CD4-positive, alpha-beta T cell treated with Interleukin-12 subunit alpha and Interleukin-12 subunit beta, for 1 hour (primary cell): ENCODE results near the gene PTEN.
"Not testable (repeated sequence)": the region's sequence is repeated elsewhere in the genome, so short reads cannot be mapped to it uniquely, and the experiment has no call there.

Experiments used
- DNase-seq: peaks from one replicate; pipeline ENCODE4 v3.0.0-alpha.2; 2020

The PTEN gene

DNA sequence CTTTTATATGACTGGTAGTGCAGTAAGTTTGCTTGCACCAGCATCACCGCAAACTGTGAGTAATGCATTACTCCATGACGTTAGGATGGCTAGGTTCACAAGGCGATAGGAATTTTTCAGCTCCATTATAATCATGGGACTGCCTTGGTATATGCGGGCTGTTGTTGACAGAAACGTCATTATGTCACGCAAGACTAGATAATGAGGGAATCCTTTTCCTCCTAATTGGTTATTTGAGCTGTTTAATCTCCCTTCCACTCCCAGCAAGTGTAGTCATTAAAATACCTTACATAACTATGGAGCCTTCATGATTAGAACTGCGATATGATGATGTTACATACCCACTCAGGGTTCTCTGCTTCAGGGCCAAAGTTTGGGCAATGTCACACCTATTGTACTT lies 17.4 kb upstream of the PTEN start:
- DNase-seq, result no peak

GRCh38 chr10:87846711-87847110 lies 16.7 kb upstream of the PTEN start:
- DNase-seq, result not testable (repeated sequence)

DNA sequence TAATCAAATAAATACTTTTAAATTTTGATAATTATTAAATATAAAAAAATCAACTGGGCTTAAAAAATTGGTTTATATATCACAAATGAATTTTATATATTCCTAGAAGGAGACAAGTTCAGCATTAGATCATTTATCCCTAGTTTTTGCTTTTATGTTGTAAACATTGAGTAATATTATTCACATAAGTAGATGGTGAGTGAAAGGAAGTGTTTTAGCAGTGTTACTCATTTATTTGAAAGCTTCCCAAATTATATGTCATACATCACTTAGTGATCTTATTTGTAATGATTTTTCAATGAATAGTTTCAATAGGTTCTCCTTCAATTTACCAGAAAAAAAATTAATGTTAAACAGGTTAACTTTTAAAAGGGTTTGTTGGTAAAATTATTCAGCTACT lies 15.9 kb upstream of the PTEN start:
- no peak for DNase-seq

DNA sequence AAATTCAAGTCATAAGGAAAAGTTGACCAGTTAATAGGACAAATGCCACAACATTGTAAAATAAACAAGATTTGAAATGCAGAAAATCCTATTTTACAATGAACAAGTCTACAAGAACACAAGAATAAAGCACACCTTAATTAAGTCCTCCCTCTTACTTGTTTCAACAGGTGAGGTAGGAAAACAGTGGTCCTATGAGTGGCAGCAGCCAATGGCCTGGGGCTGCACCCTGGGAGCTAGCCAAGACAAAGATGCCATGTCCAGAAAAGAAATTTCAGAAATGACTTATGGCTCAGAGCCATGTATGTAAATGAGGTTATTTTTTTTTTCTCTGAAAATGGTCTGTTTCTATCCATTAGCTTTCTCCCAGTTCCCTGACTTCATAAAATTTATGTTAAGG lies 14.4 kb upstream of the PTEN start:
- no peak for DNase-seq

DNA sequence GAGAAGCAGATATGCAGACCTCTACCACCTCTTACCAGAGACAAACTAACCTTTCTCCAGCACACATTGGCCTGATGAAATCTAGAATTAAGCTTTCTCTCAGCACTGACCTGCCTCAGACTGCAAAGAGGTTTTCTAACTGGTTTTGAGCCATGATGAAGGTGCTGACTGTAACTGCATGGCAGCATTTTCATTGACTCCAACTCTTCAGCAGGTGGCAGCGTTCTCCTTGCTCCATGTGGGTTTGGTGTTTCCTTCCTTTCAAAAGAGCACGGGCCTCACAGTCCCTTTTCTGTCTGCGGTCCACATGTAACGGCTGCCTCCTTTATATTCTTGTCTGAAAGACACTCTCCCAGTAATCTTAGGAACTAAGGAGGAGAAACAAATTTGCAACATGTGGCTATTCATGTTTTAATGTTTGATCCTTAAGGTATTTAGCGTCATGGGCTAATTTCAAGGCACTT lies 12.7 kb upstream of the PTEN start:
- DNase-seq, result peak; percentile 57

GRCh38 chr10:87852089-87852488 lies 11.3 kb upstream of the PTEN start:
- no peak for DNase-seq

DNA sequence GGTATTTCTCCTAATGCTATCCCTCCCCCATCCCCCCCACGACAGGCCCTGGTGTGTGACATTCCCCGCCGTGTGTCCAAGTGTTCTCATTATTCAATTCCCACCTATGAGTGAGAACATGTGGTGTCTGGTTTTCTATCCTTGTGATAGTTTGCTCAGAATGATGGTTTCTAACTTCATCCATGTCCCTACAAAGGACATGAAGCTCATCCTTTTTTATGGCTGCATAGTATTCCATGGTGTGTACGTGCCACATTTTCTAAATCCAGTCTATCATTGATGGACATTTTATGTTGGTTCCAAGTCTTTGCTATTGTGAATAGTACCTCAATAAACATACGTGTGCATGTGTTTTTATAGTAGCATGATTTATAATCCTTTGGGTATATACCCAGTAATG lies 8.2 kb upstream of the PTEN start:
- not testable (repeated sequence) for DNase-seq

- DNase-seq, result not testable (repeated sequence)
These were observed 7.8 kb upstream of the PTEN start for GRCh38 chr10:87855665-87856064.

- peak; percentile 71 for DNase-seq
These were observed 3.1 kb upstream of the PTEN start for GRCh38 chr10:87860156-87860795.

DNA sequence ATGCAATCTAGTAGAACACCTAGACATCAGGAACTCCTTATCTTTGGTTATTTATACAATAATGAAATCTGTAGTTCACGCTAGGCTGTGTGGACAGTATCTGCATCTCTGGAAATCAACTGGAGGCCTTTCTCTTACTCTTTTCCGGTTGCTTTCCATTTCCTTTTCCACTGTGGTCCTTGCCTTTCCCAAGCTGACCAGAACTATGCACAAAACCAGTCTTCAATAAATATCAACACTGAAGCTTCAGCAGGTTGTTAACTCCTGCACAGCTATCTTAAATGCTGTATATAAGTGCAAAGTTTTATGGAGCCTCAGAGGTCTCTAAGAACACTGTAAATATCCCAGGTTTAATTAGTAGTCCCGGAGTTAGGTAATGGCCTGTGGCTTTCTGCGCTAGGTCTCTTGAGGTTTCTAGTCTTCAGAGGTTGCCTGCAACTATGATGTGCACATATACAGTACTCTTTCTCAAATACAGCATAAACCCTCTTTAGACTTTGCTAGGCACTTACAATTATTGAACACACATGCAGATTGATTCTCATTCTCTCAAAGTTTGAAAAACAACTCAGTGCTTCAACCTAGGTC lies 2.5 kb upstream of the PTEN start:
- DNase-seq, result no peak

DNA sequence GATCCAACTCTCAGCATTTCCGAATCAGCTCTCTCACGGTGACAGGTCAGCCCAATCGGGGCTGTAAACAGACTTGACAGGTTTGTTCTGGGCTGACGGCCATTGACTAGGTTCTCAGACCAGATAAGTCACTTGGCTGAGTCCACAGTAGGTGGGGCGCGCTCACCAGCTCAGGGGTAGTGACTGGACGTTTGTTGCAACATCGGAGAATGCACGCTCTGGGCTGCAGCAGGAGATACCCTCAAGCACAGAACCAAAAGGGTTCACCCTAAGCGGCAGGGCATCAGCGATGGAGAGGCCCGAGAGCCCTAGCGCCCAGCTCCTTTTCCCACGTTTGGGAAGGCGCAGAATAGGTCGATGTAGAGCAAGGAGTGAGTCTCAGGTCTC lies 1.9 kb upstream of the PTEN start:
- peak; percentile 15 for DNase-seq

DNA sequence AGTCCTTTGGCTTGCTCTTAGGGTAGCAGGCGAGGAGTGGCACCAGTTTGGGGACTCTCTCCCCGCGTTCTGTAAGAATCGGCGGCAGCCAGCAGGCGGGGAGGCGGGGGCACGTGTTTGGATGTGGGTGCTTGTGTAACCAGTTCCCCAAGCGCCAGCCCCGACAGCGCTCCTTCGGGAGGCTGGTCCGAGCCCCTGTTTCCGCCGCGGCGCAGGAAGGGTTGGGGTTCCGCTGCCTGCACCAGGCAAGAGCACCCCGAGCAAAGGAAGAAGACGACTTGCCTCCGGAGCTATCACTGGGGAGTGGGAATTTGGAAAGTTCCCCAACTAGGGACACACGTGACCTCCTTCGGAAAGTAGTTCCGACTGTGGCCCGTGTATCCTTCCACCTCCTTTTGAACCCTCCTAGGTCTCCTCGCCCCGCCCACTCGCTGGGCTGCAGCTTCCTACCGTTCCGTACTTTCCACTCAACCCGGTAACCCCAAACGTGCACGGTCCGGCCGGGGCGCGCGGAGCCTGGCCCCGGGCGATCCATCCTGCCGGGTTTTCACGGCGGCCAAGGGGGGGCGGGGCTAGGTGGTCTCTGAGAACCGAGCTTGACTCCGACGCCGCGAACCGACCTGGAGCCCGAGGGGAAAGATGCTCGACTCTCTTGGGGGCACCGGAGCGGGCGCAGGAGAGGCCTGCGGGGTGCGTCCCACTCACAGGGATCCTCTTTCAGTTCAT lies 1.3 kb upstream of the PTEN start:
- DNase-seq, result peak; percentile 96

DNA sequence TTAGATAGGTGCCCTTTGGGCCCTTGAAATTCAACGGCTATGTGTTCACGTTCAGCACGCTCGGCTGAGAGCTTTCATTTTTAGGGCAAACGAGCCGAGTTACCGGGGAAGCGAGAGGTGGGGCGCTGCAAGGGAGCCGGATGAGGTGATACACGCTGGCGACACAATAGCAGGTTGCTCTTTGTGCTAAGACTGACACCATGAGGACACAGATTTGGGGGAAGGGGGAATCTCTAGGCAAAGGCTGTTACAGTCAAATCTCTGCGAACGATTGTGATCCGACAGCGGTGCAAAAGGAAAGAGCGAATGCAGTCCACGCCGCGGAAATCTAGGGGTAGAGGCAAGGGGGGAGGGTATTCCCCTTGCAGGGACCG lies 759 bp upstream of the PTEN start:
- DNase-seq, result peak; percentile 76

DNA sequence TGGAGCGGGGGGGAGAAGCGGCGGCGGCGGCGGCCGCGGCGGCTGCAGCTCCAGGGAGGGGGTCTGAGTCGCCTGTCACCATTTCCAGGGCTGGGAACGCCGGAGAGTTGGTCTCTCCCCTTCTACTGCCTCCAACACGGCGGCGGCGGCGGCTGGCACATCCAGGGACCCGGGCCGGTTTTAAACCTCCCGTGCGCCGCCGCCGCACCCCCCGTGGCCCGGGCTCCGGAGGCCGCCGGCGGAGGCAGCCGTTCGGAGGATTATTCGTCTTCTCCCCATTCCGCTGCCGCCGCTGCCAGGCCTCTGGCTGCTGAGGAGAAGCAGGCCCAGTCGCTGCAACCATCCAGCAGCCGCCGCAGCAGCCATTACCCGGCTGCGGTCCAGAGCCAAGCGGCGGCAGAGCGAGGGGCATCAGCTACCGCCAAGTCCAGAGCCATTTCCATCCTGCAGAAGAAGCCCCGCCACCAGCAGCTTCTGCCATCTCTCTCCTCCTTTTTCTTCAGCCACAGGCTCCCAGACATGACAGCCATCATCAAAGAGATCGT lies 598 bp downstream of the PTEN start:
- DNase-seq, result peak; percentile 31

GRCh38 chr10:87864496-87865059 lies 1.2 kb downstream of the PTEN start:
- no peak for DNase-seq

DNA sequence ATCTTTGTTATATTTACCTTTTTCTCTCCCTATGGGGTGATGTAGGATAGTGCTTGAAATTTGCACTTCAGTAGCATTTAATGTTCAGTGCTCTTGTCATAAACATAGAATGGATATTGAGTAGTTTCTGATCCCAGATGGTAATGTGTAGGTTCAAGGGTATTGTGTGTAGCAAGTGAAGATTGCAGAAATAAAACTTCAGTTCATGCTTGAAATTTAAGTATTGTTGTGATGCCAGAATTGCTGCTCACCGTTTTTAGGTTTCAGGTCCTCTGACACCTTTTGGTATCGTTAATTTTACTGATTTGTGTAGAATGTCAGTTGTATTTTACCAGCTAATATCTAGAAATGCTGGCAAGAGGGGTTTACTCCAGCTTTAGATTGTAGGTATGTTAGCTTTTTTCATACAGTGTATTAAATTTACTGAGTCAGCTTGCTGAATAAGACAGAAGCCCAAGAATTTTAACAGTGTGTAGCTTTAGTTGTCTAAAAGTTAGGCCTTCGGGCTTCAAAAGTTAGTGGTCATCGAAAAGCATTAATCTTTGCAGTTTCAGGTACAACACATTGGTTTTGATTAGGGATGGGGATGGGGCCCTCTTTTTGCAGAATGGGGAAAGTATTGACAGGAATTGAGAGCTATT lies 1.9 kb downstream of the PTEN start:
- DNase-seq, result no peak

GRCh38 chr10:87866412-87866974 lies 3.1 kb downstream of the PTEN start:
- no peak for DNase-seq

DNA sequence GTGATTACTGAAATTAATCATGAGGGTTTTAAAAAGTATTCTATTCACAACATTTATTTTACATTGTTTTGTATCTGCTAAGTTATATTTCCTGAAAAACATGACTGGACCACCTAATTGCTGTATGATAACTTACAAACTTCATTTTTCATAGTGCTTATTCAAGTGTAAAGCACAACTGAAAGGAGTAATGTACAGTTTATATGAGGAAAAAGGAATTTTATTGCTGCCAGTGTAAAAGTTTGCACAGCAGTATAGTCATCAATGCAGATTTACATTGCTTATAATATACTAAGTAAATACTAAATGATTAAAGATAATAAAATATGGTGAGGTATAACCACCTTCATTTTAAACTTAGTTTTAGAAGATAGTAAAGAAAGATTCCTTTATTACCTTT lies 4.0 kb downstream of the PTEN start:
- DNase-seq, result no peak

DNA sequence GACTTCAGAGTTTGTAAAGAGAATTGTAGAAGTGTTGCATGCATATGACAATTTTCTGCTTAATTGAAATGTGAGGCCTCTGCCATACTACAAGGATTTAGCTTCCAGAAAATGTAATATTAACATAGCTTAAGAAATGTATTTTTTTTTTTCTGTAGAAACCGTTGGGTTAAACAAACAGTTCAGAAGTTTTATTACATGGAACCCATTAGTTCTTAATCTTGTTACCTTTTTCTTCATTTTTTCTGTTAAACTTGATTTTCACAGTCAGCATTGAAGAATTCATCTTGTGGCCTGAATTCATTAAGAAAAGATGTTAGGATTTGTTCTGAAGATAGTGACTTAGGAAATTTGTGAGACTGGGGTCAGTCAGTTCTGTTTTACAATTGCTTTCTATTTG lies 4.9 kb downstream of the PTEN start:
- DNase-seq, result no peak

DNA sequence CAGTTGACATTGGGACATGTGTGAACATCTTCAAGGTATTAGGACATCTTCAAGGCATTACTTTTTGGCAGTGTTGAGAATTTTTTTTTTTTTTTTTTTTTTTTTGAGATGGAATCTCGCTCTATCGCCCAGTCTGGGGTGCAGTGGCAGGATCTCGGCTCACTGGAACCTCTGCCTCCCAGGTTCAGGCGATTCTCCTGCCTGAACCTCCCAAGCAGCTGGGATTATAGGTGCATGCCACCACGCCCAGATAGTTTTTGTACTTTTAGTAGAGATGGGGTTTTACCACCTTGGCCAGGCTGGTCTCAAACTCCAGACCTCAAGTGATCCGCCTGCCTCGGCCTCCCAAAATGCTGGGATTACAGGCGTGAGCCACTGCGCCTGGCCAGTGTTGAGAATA lies 5.7 kb downstream of the PTEN start:
- not testable (repeated sequence) for DNase-seq

DNA sequence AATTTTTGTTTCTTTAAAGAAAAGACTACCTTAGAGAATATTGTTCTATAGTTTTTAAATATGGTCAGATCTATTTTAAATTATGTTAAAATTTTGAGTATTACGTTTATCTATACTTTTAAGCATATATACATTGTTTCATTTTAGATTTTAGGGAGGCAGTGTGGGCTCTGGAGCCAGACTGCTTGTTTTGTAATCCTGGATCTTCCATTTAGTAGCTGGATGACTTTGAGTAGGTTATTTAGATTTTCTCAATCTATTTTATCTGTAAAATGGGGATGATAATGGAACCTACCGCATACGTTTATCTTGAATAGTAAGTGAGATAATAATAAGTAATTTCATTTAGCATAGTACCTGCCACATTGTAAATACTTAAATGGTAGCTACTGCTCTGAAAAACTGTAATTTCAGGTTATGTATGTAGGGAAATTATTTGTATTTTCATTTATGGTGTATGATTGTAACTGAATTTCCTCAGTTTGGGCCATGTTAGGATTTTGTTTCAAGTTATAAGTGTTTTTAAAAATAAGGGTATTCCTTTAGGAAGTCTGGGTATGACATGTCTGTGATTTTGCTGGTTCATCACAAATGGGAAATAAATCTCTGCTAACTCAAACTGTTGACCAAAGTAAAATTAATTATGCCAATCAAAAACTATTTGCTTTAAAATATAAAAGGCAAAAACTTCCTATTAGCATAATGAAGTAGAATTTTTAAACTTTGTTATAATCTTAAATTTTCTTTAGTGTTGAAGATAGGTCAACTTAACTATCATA lies 6.5 kb downstream of the PTEN start:
- DNase-seq, result no peak

DNA sequence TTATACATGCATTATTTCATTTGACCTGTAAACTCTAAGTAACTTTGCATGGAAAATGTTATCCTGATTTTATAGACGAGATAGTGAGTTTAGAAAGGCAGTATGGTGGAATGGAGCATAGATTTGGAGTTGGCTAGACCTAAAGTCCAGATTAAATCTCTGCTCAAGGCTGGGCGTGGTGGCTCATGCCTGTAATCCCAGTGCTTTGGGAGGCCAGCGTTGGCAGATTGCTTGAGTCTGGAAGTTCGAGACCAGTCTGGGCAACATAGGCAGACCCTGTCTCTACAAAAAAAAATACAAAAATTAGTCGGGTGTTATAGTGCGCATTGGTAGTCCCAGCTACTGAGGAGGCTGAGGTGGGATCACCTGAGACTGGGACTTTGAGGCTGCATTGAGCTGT lies 9.4 kb downstream of the PTEN start:
- no peak for DNase-seq
